Measurements from ENCODE around the gene MYOM3.

The MYOM3 gene

GRCh38 chr1:24138476-24139221 is 26.7 kb upstream of the MYOM3 start:
- DNase-seq: no peak

- no peak for DNase-seq
Measured at GRCh38 chr1:24136956-24137539, 25.1 kb upstream of the MYOM3 start.

- no peak for DNase-seq
Measured at GRCh38 chr1:24134376-24134775, 22.4 kb upstream of the MYOM3 start.

- no peak for DNase-seq
Measured at GRCh38 chr1:24133819-24134218, 21.9 kb upstream of the MYOM3 start.

GRCh38 chr1:24130385-24130784 is 18.4 kb upstream of the MYOM3 start:
- DNase-seq: no peak

- DNase-seq: no peak
Measured at GRCh38 chr1:24127801-24128363, 15.9 kb upstream of the MYOM3 start.

GRCh38 chr1:24127134-24127800 is 15.3 kb upstream of the MYOM3 start:
- DNase-seq: no peak

GRCh38 chr1:24126672-24127023 is 14.7 kb upstream of the MYOM3 start:
- no peak for DNase-seq

- no peak for DNase-seq
Measured at GRCh38 chr1:24126018-24126671, 14.2 kb upstream of the MYOM3 start.

- no peak for DNase-seq
Measured at GRCh38 chr1:24125456-24125855, 13.5 kb upstream of the MYOM3 start.

- DNase-seq: no peak
Measured at GRCh38 chr1:24124980-24125379, 13.0 kb upstream of the MYOM3 start.

- no peak for DNase-seq
Measured at GRCh38 chr1:24123611-24124010, 11.7 kb upstream of the MYOM3 start.

- no peak for DNase-seq
Measured at GRCh38 chr1:24122776-24123175, 10.8 kb upstream of the MYOM3 start.

GRCh38 chr1:24121406-24121805 is 9.5 kb upstream of the MYOM3 start:
- no peak for DNase-seq

GRCh38 chr1:24120965-24121364 is 9.0 kb upstream of the MYOM3 start:
- no peak for DNase-seq

- no peak for DNase-seq
Measured at GRCh38 chr1:24119859-24120756, 8.2 kb upstream of the MYOM3 start.

GRCh38 chr1:24119489-24119858 is 7.5 kb upstream of the MYOM3 start:
- DNase-seq: no peak

GRCh38 chr1:24118410-24119242 is 6.7 kb upstream of the MYOM3 start:
- no peak for DNase-seq

GRCh38 chr1:24117722-24118409 is 5.9 kb upstream of the MYOM3 start:
- DNase-seq: no peak

- DNase-seq: no peak
Measured at GRCh38 chr1:24117132-24117531, 5.2 kb upstream of the MYOM3 start.

- DNase-seq: no peak
Measured at GRCh38 chr1:24114753-24115152, 2.8 kb upstream of the MYOM3 start.
